Loucy (cell line): ENCODE results near the gene TMEM267.
"Not testable (repeated sequence)": the region's sequence is repeated elsewhere in the genome, so short reads cannot be mapped to it uniquely, and the experiment has no call there.

Experiments used
- H2AFZ ChIP-seq: fragments of 200-600 bp; sonication (generic); 2 replicates; pipeline ENCODE4 v1.6.0; 2016; ENCODE audit warnings: antibody characterized with exemption, mild to moderate bottlenecking, low read length, moderate library complexity
- H3F3A ChIP-seq: fragments of 200-600 bp; 2 replicates; pipeline ENCODE4 v1.6.0; 2016; ENCODE audit warnings: antibody characterized with exemption, low read depth, mild to moderate bottlenecking
- H3K27me3 ChIP-seq: fragments of 200-600 bp; sonication (generic); 2 replicates; pipeline ENCODE4 v1.6.1; 2014; ENCODE audit warnings: low read length, mild to moderate bottlenecking; ENCODE audit not compliant: insufficient read depth, poor library complexity, severe bottlenecking
- H3K36me3 ChIP-seq: fragments of 200-600 bp; sonication (generic); 2 replicates; pipeline ENCODE4 v1.6.1; 2016; ENCODE audit warnings: low read length; ENCODE audit not compliant: insufficient read depth
- H3K4me1 ChIP-seq: fragments of 200-600 bp; sonication (generic); 2 replicates; pipeline ENCODE4 v1.5.1; 2014; ENCODE audit warnings: low read length, mild to moderate bottlenecking; ENCODE audit not compliant: insufficient read depth, poor library complexity, severe bottlenecking
- H3K4me2 ChIP-seq: fragments of 200-600 bp; sonication (generic); 2 replicates; pipeline ENCODE4 v1.6.0; 2014; ENCODE audit warnings: antibody characterized with exemption, low read length, low read depth, mild to moderate bottlenecking; ENCODE audit not compliant: poor library complexity, severe bottlenecking
- H3K4me3 ChIP-seq: fragments of 200-600 bp; sonication (generic); 2 replicates; pipeline ENCODE4 v1.5.1; 2014; ENCODE audit warnings: low read length, mild to moderate bottlenecking, mixed read lengths; ENCODE audit not compliant: poor library complexity, severe bottlenecking
- H3K79me2 ChIP-seq: fragments of 200-600 bp; sonication (generic); 2 replicates; pipeline ENCODE4 v1.6.1; 2014; ENCODE audit warnings: low read length; ENCODE audit not compliant: insufficient read depth
- H3K9ac ChIP-seq: fragments of 200-600 bp; sonication (generic); 2 replicates; pipeline ENCODE4 v1.6.0; 2014; ENCODE audit warnings: mild to moderate bottlenecking, low read depth, low read length, moderate library complexity; ENCODE audit not compliant: poor library complexity, severe bottlenecking
- H3K9me2 ChIP-seq: fragments of 200-600 bp; sonication (generic); replicated peaks from 2 replicates; pipeline ENCODE4 v1.6.1; 2016; ENCODE audit warnings: low read depth, low read length, mixed read lengths
- H3K9me3 ChIP-seq: fragments of 200-600 bp; sonication (generic); 2 replicates; pipeline ENCODE4 v1.6.1; 2014; ENCODE audit warnings: mild to moderate bottlenecking, antibody characterized with exemption, low read length, low read depth; ENCODE audit not compliant: insufficient read depth
- H4K20me1 ChIP-seq: fragments of 200-600 bp; sonication (generic); 2 replicates; pipeline ENCODE4 v1.6.0; 2014; ENCODE audit warnings: antibody characterized with exemption, low read length, mild to moderate bottlenecking; ENCODE audit not compliant: insufficient read depth, poor library complexity, severe bottlenecking
- EZH2phosphoT487 ChIP-seq: fragments of 200-600 bp; IDR thresholded peaks from 2 replicates; pipeline ENCODE4 v1.6.1; 2018; ENCODE audit warnings: antibody characterized with exemption, mild to moderate bottlenecking, moderate library complexity, borderline replicate concordance
- TF ChIP-seq, protein P1 (sequence below): fragments of 200-600 bp; sonication (generic); conservative IDR thresholded peaks from 2 replicates; pipeline ENCODE4 v1.5.1; 2014; ENCODE audit warnings: mild to moderate bottlenecking, antibody characterized with exemption, low read length

Gene TMEM267

GRCh38 chr5:43469671-43470391 lies 13.8 kb downstream of the TMEM267 start:
- no peaks in the 10 kb centered on the region for H3K27me3 ChIP-seq
- H3K4me2 ChIP-seq, result no peak overlapping the region
- no peaks in the 10 kb centered on the region for H3F3A ChIP-seq
- H2AFZ ChIP-seq, result no peak overlapping the region
- no peaks in the 10 kb centered on the region for H3K79me2 ChIP-seq
- no peaks in the 10 kb centered on the region for H4K20me1 ChIP-seq
- TF ChIP-seq, protein P1, sequence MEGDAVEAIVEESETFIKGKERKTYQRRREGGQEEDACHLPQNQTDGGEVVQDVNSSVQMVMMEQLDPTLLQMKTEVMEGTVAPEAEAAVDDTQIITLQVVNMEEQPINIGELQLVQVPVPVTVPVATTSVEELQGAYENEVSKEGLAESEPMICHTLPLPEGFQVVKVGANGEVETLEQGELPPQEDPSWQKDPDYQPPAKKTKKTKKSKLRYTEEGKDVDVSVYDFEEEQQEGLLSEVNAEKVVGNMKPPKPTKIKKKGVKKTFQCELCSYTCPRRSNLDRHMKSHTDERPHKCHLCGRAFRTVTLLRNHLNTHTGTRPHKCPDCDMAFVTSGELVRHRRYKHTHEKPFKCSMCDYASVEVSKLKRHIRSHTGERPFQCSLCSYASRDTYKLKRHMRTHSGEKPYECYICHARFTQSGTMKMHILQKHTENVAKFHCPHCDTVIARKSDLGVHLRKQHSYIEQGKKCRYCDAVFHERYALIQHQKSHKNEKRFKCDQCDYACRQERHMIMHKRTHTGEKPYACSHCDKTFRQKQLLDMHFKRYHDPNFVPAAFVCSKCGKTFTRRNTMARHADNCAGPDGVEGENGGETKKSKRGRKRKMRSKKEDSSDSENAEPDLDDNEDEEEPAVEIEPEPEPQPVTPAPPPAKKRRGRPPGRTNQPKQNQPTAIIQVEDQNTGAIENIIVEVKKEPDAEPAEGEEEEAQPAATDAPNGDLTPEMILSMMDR, result no peak
- no peak for TF ChIP-seq EZH2phosphoT487
- no peaks in the 10 kb centered on the region for H3K36me3 ChIP-seq
- no peak overlapping the region for H3K4me3 ChIP-seq
- no peak overlapping the region for H3K9ac ChIP-seq
- H3K9me3 ChIP-seq, result peaks cover 9% of the 10 kb centered on the region
- H3K4me1 ChIP-seq, result no peaks in the 10 kb centered on the region
- no peaks in the 10 kb centered on the region for H3K9me2 ChIP-seq

- Histone ChIP-seq H3F3A (no peaks in the 10 kb centered on the region), H3K36me3 (no peaks in the 10 kb centered on the region), H3K4me2 (no peak overlapping the region), H2AFZ (no peak overlapping the region), H3K4me3 (no peak overlapping the region), H3K9me3 (peaks cover 9% of the 10 kb centered on the region), H3K4me1 (no peaks in the 10 kb centered on the region), H3K27me3 (no peaks in the 10 kb centered on the region), H3K9me2 (no peaks in the 10 kb centered on the region), H3K79me2 (no peaks in the 10 kb centered on the region), H3K9ac (no peak overlapping the region), H4K20me1 (no peaks in the 10 kb centered on the region)
- TF ChIP-seq, protein P1, result no peak
- no peak for TF ChIP-seq EZH2phosphoT487
These were observed 16.6 kb downstream of the TMEM267 start for GRCh38 chr5:43467100-43467499.

DNA sequence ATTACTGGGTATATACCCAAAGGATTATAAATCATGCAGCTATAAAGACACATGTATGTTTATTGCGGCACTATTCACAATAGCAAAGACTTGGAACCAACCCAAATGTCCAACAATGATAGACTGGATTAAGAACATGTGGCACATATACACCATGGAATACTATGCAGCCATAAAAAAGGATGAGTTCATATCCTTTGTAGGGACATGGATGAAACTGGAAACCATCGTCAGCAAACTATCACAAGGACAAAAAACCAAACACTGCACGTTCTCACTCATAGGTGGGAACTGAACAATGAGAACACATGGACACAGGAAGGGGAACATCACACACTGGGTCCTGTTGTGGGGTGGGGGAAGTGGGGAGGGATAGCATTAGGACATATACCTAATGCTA lies 18.2 kb downstream of the TMEM267 start:
- not testable (repeated sequence) for H3K79me2 ChIP-seq, H3K27me3 ChIP-seq, H3K4me2 ChIP-seq, H3K4me1 ChIP-seq, H3K36me3 ChIP-seq, H2AFZ ChIP-seq, H3F3A ChIP-seq, H3K4me3 ChIP-seq, H3K9me2 ChIP-seq, H3K9me3 ChIP-seq, H4K20me1 ChIP-seq, H3K9ac ChIP-seq

DNA sequence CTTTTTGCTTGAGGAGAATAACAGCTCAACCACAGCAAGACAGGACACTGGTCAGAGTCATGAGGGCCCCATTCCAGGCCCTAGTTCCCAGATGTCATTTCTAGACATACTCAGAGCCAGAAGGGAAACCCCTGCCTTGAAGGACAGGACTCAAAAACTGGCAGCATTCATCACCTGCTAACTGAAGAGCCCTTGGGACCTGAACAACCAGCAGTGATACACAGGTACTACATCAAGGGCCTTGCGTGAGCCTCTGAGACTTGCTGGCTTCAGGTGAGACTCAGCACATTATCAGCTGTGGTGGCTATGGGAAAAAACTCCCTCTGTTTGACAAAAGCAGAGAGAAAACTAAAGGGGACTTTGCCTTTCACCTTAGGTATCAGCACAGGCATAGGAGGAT lies 22.6 kb downstream of the TMEM267 start:
- Histone ChIP-seq H3K9ac (no peak overlapping the region), H3K4me3 (no peak overlapping the region), H3K4me1 (no peaks in the 10 kb centered on the region), H3K79me2 (peaks cover 4% of the 10 kb centered on the region; the same call in 1 of the 2 replicates), H3F3A (no peaks in the 10 kb centered on the region), H3K9me2 (no peaks in the 10 kb centered on the region), H3K27me3 (no peaks in the 10 kb centered on the region), H3K9me3 (peaks cover 9% of the 10 kb centered on the region; the same call in 1 of the 2 replicates), H3K4me2 (no peak overlapping the region), H4K20me1 (no peaks in the 10 kb centered on the region), H2AFZ (no peak overlapping the region), H3K36me3 (no peaks in the 10 kb centered on the region)
- no peak for TF ChIP-seq EZH2phosphoT487
- TF ChIP-seq, protein P1, result no peak
